C4-2B (cell line): Measurements from ENCODE around the gene SLC66A3.

Experiments used
- ZFX ChIP-seq: fragments of 450-650 bp; IDR thresholded peaks from 2 replicates; pipeline ENCODE4 v1.6.1; 2017
- TF ChIP-seq, protein P1 (sequence below): fragments of 450-650 bp; conservative IDR thresholded peaks from 2 replicates; pipeline ENCODE4 v1.5.1; 2017; ENCODE audit warnings: mild to moderate bottlenecking

DNA sequence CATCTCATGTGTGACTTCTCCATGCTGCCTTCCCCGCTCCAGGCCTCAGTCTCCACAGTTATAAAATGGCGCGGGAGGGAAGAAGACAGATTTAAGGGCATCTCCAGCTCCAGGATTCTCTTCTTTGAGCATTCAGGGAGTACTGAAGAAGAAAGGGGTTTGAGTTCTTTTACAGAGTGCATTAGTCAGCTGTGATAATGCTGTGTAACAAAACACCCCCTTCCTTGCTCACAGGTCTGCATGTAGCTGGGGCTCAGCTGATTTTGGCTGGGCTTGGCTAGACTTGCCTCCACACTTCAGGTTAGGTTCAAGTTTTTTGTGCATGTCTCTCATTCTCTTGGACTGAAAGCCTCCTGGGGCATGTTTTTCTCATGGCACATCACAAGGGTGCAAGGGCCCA is 8.0 kb upstream of the SLC66A3 start:
- TF ChIP-seq, protein P1, sequence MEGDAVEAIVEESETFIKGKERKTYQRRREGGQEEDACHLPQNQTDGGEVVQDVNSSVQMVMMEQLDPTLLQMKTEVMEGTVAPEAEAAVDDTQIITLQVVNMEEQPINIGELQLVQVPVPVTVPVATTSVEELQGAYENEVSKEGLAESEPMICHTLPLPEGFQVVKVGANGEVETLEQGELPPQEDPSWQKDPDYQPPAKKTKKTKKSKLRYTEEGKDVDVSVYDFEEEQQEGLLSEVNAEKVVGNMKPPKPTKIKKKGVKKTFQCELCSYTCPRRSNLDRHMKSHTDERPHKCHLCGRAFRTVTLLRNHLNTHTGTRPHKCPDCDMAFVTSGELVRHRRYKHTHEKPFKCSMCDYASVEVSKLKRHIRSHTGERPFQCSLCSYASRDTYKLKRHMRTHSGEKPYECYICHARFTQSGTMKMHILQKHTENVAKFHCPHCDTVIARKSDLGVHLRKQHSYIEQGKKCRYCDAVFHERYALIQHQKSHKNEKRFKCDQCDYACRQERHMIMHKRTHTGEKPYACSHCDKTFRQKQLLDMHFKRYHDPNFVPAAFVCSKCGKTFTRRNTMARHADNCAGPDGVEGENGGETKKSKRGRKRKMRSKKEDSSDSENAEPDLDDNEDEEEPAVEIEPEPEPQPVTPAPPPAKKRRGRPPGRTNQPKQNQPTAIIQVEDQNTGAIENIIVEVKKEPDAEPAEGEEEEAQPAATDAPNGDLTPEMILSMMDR: no peak
- no peak for TF ChIP-seq ZFX
